ENCODE measurements around the gene PRSS23.

PRSS23 gene

GRCh38 chr11:86787018-86787536, 13.3 kb upstream of the PRSS23 start:
- no peak for DNase-seq
- in situ Hi-C loops (cut with HindIII; ENCODE audit: low pct_ligation_motif_present, low pct_unique_long_range_greater_than_20kb, low sequenced_read_pairs): no loop called here

DNA sequence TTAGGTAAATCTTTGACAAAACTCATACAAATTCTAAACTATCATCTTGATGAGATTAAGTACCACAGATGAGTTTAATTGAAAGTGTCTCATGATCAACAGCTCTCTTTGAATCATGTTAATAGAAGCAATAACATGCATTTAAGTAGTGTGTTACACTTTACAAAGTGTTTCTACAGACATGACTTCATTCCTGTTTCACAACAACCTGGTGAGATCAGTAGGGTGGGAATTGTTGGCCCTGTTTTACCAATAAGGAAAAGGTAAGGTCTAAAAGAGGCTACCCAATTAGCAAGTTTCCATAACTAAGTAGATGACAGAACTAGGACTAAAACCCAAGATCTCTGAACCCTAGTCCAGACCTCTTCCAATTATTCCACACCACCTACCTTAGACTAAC, 12.7 kb upstream of the PRSS23 start:
- in situ Hi-C loops (cut with HindIII; ENCODE audit: low pct_ligation_motif_present, low pct_unique_long_range_greater_than_20kb, low sequenced_read_pairs): no loop called here
- no peak for DNase-seq

DNA sequence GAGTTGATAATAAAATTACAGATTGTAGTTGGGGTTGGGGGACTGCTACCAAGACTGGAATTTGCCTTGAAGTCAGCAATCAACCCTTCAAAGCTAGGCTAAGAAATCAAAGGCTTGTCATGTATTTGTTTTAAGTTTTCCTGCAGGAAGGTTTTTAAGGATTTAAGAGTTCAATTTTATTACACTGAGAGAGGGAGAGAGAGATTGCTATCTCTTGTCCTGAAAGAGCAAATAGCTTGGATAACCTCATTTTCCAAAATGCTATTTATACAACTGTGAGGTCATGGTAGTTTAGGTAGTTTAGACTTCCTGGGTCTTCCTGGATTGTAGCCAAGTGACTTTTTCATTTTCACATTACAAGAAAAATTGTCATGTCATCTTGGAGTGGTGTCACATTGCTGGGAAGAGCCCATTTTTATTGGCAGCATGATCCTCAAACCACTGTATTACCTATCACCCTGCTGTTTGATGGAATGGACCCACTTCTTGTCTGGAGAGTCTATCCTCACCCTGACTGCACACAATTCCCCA, 10.1 kb upstream of the PRSS23 start:
- no peak for DNase-seq
- in situ Hi-C loops (cut with HindIII; ENCODE audit: low pct_ligation_motif_present, low pct_unique_long_range_greater_than_20kb, low sequenced_read_pairs): no loop called here

GRCh38 chr11:86790867-86791849, 9.2 kb upstream of the PRSS23 start:
- DNase-seq: no peak
- in situ Hi-C loops (cut with HindIII; ENCODE audit: low pct_ligation_motif_present, low pct_unique_long_range_greater_than_20kb, low sequenced_read_pairs): no loop called here

DNA sequence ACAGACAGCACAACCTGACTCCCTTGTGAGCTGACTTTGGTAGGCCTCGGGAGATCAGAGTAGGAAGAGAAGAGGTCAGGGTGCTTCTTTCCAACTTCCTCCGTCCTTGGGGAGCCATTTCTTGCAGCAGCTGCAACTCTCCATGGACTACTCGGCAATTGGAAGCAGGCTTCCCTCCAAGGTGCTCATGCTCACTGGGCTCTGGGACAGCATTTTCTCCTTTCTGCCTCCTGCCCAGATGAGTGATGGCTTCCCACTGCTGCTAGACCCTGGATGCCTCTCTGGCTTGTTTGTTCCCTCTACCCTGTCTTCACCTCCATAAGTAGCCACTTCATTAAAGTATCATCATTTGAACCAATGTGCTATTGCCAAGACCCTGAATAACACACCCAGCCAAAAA, 8.2 kb upstream of the PRSS23 start:
- in situ Hi-C loops (cut with HindIII; ENCODE audit: low pct_ligation_motif_present, low pct_unique_long_range_greater_than_20kb, low sequenced_read_pairs): no loop called here
- no peak for DNase-seq

- in situ Hi-C loops (cut with HindIII; ENCODE audit: low pct_ligation_motif_present, low pct_unique_long_range_greater_than_20kb, low sequenced_read_pairs): no loop called here
- DNase-seq: no peak
Observed at GRCh38 chr11:86793307-86793706, 7.0 kb upstream of the PRSS23 start.

- in situ Hi-C loops (cut with HindIII; ENCODE audit: low pct_ligation_motif_present, low pct_unique_long_range_greater_than_20kb, low sequenced_read_pairs): no loop called here
- DNase-seq: no peak
Observed at GRCh38 chr11:86795511-86795910, 4.8 kb upstream of the PRSS23 start.

DNA sequence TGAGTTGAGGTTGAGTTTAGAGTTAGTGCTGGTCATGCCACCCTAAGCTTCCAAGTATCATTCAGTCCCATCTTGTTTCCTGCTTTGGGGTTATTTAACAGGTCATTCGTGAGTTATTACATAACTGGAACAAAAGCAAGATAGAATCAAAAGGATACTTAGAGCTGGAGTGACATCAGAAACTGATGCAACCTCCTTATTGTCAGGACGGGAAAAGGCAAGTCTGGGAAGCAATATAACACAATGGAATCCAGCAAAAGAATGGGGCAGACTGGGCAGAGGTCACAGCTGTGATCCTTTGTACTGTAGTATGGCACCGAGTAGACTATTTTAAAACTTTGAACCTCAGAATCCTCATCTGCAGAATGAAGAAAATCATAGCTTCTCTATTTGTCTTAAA, 4.4 kb upstream of the PRSS23 start:
- DNase-seq: no peak
- in situ Hi-C loops (cut with HindIII; ENCODE audit: low pct_ligation_motif_present, low pct_unique_long_range_greater_than_20kb, low sequenced_read_pairs): no loop called here

- no peak for DNase-seq
- in situ Hi-C loops (cut with HindIII; ENCODE audit: low pct_ligation_motif_present, low pct_unique_long_range_greater_than_20kb, low sequenced_read_pairs): no loop called here
Observed at GRCh38 chr11:86797133-86797532, 3.2 kb upstream of the PRSS23 start.

DNA sequence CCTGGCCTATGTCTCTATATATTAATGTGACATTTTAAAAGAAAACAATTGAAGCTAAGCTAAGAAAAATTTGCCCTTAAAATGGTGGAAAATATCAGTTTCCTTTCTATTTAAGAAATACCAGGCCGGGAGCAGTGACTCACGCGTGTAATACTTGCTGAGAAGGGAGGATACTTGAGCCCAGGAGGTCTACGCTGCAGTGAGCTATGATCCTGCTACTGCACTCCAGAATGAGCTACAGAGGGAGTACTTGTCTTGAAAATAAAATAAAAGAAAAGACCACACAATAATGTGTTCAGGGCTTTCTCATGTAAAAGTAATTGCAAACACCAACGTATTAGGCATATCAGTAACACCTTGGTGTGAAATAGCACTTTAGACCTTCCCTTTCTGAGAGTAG, 1.4 kb upstream of the PRSS23 start:
- in situ Hi-C loops (cut with HindIII; ENCODE audit: low pct_ligation_motif_present, low pct_unique_long_range_greater_than_20kb, low sequenced_read_pairs): no loop called here
- no peak for DNase-seq

DNA sequence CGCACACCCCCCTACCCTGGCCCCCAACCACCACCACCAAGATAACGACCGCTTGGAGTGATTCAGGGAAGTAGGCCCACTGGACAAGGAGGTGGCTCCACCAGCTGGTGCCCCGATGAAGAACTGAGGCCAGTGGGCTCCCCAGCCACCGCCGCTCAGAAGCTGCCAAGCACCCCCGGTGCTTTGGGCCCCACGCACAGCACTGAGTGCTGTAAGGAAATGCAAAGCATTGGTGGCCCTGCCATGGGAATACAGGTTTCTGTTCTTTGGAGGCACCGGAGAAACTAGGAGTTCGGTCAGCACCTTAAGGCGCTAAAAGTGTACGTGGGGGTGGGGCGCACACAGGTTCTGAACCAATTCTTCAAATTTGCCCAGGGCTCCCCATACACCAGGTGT, 664 bp upstream of the PRSS23 start:
- no peak for DNase-seq
- in situ Hi-C loops (cut with HindIII; ENCODE audit: low pct_ligation_motif_present, low pct_unique_long_range_greater_than_20kb, low sequenced_read_pairs): no loop called here

DNA sequence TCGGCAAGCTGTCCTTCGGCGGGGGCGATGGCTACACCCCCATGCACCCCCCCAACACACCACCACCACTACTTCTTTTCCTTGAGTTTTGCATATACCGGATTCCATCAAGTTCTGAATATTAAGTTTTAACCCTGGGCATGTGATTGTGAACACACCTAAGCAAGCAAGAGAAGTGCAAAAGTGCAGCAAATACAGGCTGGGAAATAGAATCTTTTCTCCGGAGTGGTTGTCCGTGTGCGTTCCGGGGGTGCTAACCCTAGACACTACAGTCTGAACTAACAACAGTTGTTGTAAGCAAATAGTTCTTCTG, 574 bp downstream of the PRSS23 start:
- in situ Hi-C loops (cut with HindIII; ENCODE audit: low pct_ligation_motif_present, low pct_unique_long_range_greater_than_20kb, low sequenced_read_pairs): no loop called here
- DNase-seq: no peak

GRCh38 chr11:86801364-86801763, 1.0 kb downstream of the PRSS23 start:
- in situ Hi-C loops (cut with HindIII; ENCODE audit: low pct_ligation_motif_present, low pct_unique_long_range_greater_than_20kb, low sequenced_read_pairs): no loop called here
- DNase-seq: no peak

GRCh38 chr11:86802146-86802545, 1.8 kb downstream of the PRSS23 start:
- DNase-seq: no peak
- in situ Hi-C loops (cut with HindIII; ENCODE audit: low pct_ligation_motif_present, low pct_unique_long_range_greater_than_20kb, low sequenced_read_pairs): no loop called here

DNA sequence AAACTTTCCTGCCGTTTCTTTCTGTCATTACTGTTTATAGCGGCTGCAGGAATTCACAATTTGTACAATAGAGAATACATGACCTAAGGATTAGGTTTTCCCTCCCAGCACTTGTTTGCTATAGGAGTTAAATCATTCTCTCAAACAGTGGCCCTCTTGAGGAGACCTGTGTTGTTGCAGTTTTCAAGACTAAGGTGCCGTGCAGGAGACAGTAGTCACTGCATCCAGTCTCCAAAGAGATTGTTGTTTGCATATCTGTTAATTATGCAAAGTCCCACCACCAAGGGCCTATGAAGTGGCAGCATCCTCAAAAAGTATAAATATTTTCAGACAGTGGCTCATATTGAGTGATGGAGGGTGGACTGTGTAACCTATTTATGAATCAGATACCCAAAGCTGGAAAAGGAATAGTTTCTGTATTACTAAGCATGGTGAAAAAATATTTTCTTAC, 2.3 kb downstream of the PRSS23 start:
- in situ Hi-C loops (cut with HindIII; ENCODE audit: low pct_ligation_motif_present, low pct_unique_long_range_greater_than_20kb, low sequenced_read_pairs): no loop called here
- DNase-seq: peak; percentile 63

GRCh38 chr11:86803136-86804045, 3.0 kb downstream of the PRSS23 start:
- in situ Hi-C loops (cut with HindIII; ENCODE audit: low pct_ligation_motif_present, low pct_unique_long_range_greater_than_20kb, low sequenced_read_pairs): no loop called here
- no peak for DNase-seq

DNA sequence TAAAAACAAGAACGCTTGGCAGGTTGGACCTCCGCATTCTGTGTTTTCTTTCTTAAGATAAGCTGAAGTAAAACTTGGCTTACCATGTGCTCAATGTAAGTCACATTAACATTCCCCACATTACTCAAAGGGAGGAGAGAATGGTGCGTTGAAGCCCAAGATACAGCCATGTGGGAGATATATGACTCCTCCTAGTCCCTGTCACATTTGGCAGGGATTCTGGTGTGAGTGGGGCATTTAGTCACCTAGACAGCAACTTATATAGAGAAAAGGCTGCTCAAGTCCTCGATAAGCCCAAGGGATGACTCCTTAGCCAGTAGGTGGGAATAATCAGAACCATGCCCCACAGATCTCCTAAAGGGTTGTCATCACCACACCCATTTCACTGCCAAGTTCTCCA, 4.6 kb downstream of the PRSS23 start:
- in situ Hi-C loops (cut with HindIII; ENCODE audit: low pct_ligation_motif_present, low pct_unique_long_range_greater_than_20kb, low sequenced_read_pairs): no loop called here
- DNase-seq: no peak

- in situ Hi-C loops (cut with HindIII; ENCODE audit: low pct_ligation_motif_present, low pct_unique_long_range_greater_than_20kb, low sequenced_read_pairs): no loop called here
- peak; percentile 33 for DNase-seq
Observed at GRCh38 chr11:86805873-86806310, 5.5 kb downstream of the PRSS23 start.

DNA sequence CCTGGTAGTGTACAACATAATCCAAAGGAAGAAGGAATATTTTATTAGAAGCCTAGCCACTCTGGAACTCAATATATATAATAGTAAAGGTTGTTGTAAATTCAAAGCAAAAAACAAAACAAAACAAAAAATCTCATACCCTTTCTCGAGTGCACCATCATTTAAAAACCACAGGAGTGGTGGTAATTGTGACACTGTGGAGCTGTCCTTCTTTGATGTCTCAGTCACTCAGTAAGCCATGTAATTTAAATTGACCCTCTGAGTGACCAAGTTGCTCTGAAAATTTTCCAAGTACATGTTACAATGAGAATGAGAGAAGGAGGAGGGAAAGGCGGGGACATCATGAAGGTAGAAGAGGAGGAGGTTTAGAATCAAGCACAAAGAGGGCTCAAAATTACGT, 6.6 kb downstream of the PRSS23 start:
- DNase-seq: no peak
- in situ Hi-C loops (cut with HindIII; ENCODE audit: low pct_ligation_motif_present, low pct_unique_long_range_greater_than_20kb, low sequenced_read_pairs): no loop called here

Data from ACHN (cell line).